Tibial artery (tissue), 4 donors: ENCODE measurements around the gene PRKAR1B.

ENCODE experiments used
- DNase-seq, 2 donors: peaks; one replicate each; pipeline ENCODE4 v3.0.0-alpha.2; 2019
- H3K27ac ChIP-seq, 2 donors: fragments of 200-600 bp; sonication (generic) in 1 of 2; 1 replicate in 1 of 2; 2 replicates in 1 of 2; pipeline ENCODE4 v1.5.1; 2018 to 2019; ENCODE audit warnings: mild to moderate bottlenecking in 1 of 2
- H3K27me3 ChIP-seq, 2 donors: fragments of 200-600 bp; sonication (generic) in 1 of 2; one replicate each; pipeline versions ENCODE4 v1.5.1 to v1.6.0; 2016 to 2019
- H3K36me3 ChIP-seq, 3 donors: fragments of 200-600 bp; sonication (generic) in 2 of 3; one replicate each; pipeline ENCODE4 v1.5.1; 2016 to 2019; ENCODE audit warnings: mild to moderate bottlenecking in 2 of 3
- H3K4me1 ChIP-seq, 4 donors: fragments of 200-600 bp; sonication (generic) in 2 of 4; 1 replicate in 3 of 4; 2 replicates in 1 of 4; pipeline ENCODE4 v1.5.1; 2016 to 2019
- H3K4me3 ChIP-seq, 2 donors: fragments of 200-600 bp; sonication (generic) in 1 of 2; 1 replicate in 1 of 2; 2 replicates in 1 of 2; pipeline ENCODE4 v1.5.1; 2018 to 2019; ENCODE audit warnings: mild to moderate bottlenecking in 2 of 2
- H3K9me3 ChIP-seq, 3 donors: fragments of 200-600 bp; sonication (generic) in 1 of 3; one replicate each; pipeline ENCODE4 v1.5.1; 2016 to 2019
- CTCF ChIP-seq, 2 experiments: fragments of 200-600 bp in 1 of 2; fragments of 450-650 bp in 1 of 2; IDR thresholded peaks; one replicate each; pipeline ENCODE4 v1.5.1; 2017 to 2019; ENCODE audit warnings: antibody characterized with exemption in 2 of 2, mild to moderate bottlenecking in 1 of 2, moderate library complexity in 1 of 2
- intact Hi-C: fragments of 100-400 bp; cut with DNase I; formaldehyde crosslinking; loops from one replicate; pipeline ENCODE4 v1.15.0; 2023; ENCODE audit warnings: low total_unique reads

PRKAR1B gene

GRCh38 chr7:522951-523314 is 204.1 kb downstream of the PRKAR1B start:
- H3K27ac ChIP-seq: peak overlapping the region; percentile 90 to 99
- intact Hi-C loops: no loop called here
- peaks cover 0 to 51% (median 33%) of the 10 kb centered on the region in 4 donors for H3K4me1 ChIP-seq
- peaks cover 0 to 14% (median 9%) of the 10 kb centered on the region in 3 donors for H3K9me3 ChIP-seq
- no peaks in the 10 kb centered on the region for H3K27me3 ChIP-seq
- H3K4me3 ChIP-seq: peak overlapping the region; percentile 47 to 96
- DNase-seq: no peak
- TF ChIP-seq CTCF (IDR thresholded peaks at IDR 0.05): no peak
- no peaks in the 10 kb centered on the region for H3K36me3 ChIP-seq

GRCh38 chr7:522071-522950 is 204.8 kb downstream of the PRKAR1B start:
- Histone ChIP-seq H3K27ac (peak overlapping the region; percentile 90 to 99), H3K9me3 (peaks cover 0 to 14% (median 8%) of the 10 kb centered on the region in 3 donors), H3K4me3 (peak overlapping the region; percentile 47 to 96), H3K4me1 (peaks cover 0 to 53% (median 33%) of the 10 kb centered on the region in 4 donors), H3K27me3 (no peaks in the 10 kb centered on the region), H3K36me3 (no peaks in the 10 kb centered on the region)
- DNase-seq: peak in 1 of 2 donors; percentile 53
- intact Hi-C loops: no loop called here
- no peak for TF ChIP-seq CTCF (IDR thresholded peaks at IDR 0.05)

- Histone ChIP-seq H3K4me1 (peaks cover 0 to 55% (median 36%) of the 10 kb centered on the region in 4 donors), H3K36me3 (no peaks in the 10 kb centered on the region), H3K27me3 (no peaks in the 10 kb centered on the region), H3K4me3 (peak overlapping the region; percentile 47 to 96), H3K9me3 (peaks cover 0 to 7% (median 5%) of the 10 kb centered on the region in 3 donors), H3K27ac (peak overlapping the region; percentile 90 to 99)
- DNase-seq: peak; percentile 52 to 87
- TF ChIP-seq CTCF (IDR thresholded peaks at IDR 0.05): no peak
- intact Hi-C loops: no loop called here
Observed at GRCh38 chr7:521221-522070, 205.6 kb downstream of the PRKAR1B start.

GRCh38 chr7:520503-521161 is 206.4 kb downstream of the PRKAR1B start:
- Histone ChIP-seq H3K9me3 (peaks cover 0 to 7% (median 5%) of the 10 kb centered on the region in 3 donors), H3K27me3 (no peaks in the 10 kb centered on the region), H3K4me3 (peak overlapping the region; percentile 89 to 96), H3K36me3 (no peaks in the 10 kb centered on the region), H3K27ac (peak overlapping the region; percentile 90 to 99), H3K4me1 (peaks cover 0 to 53% (median 40%) of the 10 kb centered on the region in 4 donors)
- TF ChIP-seq CTCF (IDR thresholded peaks at IDR 0.05): no peak
- DNase-seq: no peak
- intact Hi-C loops: no loop called here
